Erythroblast (primary cell): ENCODE results near the gene DYNC2H1.

Source experiments
- GATA1 ChIP-seq: IDR thresholded peaks from 2 replicates; pipeline ENCODE4 v1.6.1; 2011; ENCODE audit warnings: low read depth, mild to moderate bottlenecking, control low read depth, low read length, moderate library complexity
- POLR2A ChIP-seq: IDR thresholded peaks from 2 replicates; pipeline ENCODE4 v1.6.1; 2011; ENCODE audit warnings: mild to moderate bottlenecking, low read length

DNA sequence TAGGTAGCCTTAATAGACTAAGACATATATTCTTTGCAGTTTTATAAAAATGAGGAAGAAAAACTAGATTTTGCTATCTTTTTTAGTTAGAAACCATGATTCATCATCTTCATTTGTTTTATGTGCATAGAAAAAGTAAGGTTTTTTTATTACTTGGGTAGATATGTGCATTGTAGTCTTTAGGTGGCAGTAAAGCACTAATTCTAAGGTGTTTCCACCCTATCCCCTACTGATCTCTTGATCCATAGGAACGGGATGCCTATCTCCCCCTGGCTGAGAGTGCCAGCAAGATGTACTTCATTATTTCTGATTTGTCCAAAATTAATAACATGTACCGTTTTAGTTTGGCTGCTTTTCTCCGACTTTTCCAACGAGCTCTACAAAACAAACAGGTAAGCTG is 148.1 kb downstream of the DYNC2H1 start:
- no peak for TF ChIP-seq POLR2A
- no peak for TF ChIP-seq GATA1
